Smooth muscle cell (in vitro differentiated cells): ENCODE data around the gene MCC. TPM values are rescaled to one million over a fixed set of nuclear protein-coding genes. Genes with fewer than 3 reads are reported as not detected.

Experiments used
- DNase-seq: peaks from one replicate; lab custom pipeline; 2025; ENCODE audit not compliant: unreplicated experiment; lab: John Stamatoyannopoulos, UW
- H2AFZ ChIP-seq: fragments of 200-600 bp; sonication (generic); 2 replicates; pipeline ENCODE4 v1.6.0; 2016; ENCODE audit warnings: antibody characterized with exemption, low read depth, mild to moderate bottlenecking
- H3F3A ChIP-seq: fragments of 200-600 bp; sonication (generic); 2 replicates; pipeline ENCODE4 v1.6.0; 2017; ENCODE audit warnings: antibody characterized with exemption, low read depth
- H3K27ac ChIP-seq: fragments of 200-600 bp; sonication (generic); 2 replicates; pipeline ENCODE4 v1.5.1; 2016; ENCODE audit warnings: low read depth, mild to moderate bottlenecking
- H3K27me3 ChIP-seq: fragments of 200-600 bp; sonication (generic); 2 replicates; pipeline ENCODE4 v1.6.1; 2016; ENCODE audit warnings: low read depth, mild to moderate bottlenecking
- H3K36me3 ChIP-seq: fragments of 200-600 bp; sonication (generic); 2 replicates; pipeline ENCODE4 v1.5.1; 2016; ENCODE audit warnings: low read depth
- H3K4me1 ChIP-seq: fragments of 200-600 bp; sonication (generic); 2 replicates; pipeline ENCODE4 v1.5.1; 2016; ENCODE audit warnings: low read depth
- H3K4me2 ChIP-seq: fragments of 200-600 bp; sonication (generic); 2 replicates; pipeline ENCODE4 v1.6.0; 2016; ENCODE audit warnings: mild to moderate bottlenecking
- H3K4me3 ChIP-seq: fragments of 200-600 bp; sonication (generic); 2 replicates; pipeline ENCODE4 v1.5.1; 2016; ENCODE audit warnings: mild to moderate bottlenecking
- H3K79me2 ChIP-seq: fragments of 200-600 bp; sonication (generic); 2 replicates; pipeline ENCODE4 v1.6.0; 2016; ENCODE audit warnings: low read depth, mild to moderate bottlenecking
- H3K9ac ChIP-seq: fragments of 200-600 bp; sonication (generic); 2 replicates; pipeline ENCODE4 v1.6.0; 2016; ENCODE audit warnings: low read depth
- H3K9me3 ChIP-seq: fragments of 200-600 bp; sonication (generic); replicated peaks from 2 replicates; pipeline ENCODE4 v1.5.1; 2016; ENCODE audit warnings: low read depth
- H4K20me1 ChIP-seq: fragments of 200-600 bp; sonication (generic); 2 replicates; pipeline ENCODE4 v1.6.0; 2016; ENCODE audit warnings: low read depth
- WGBS: methylation state at CpG from one replicate; pipeline ENCODE4 v1.1.7; 2016; ENCODE audit warnings: low lambda C conversion rate; 5-methylcytosine and 5-hydroxymethylcytosine counted together
- polyA plus RNA-seq: library from polyadenylated mRNA; unstranded; fragments of >200 nt; fragmentation: Nextera tagmentation; extraction: Ambion mirVana; gene quantifications from 2 replicates; pipeline ENCODE4 v1.2.1, GENCODE V29; 2016
- total RNA-seq: library from RNA; depleted of rRNA; stranded (reverse); fragments of >200 nt; gene quantifications from 2 replicates; pipeline ENCODE4 v1.2.3, GENCODE V29; 2014
- TF ChIP-seq, protein P1 (sequence below): fragments of 200-600 bp; sonication (generic); IDR thresholded peaks from 2 replicates; pipeline ENCODE4 v1.5.1; 2017; ENCODE audit warnings: borderline replicate concordance, mild to moderate bottlenecking, antibody characterized with exemption; ENCODE audit not compliant: insufficient read depth, poor library complexity, severe bottlenecking

Gene MCC
- total and polyA plus RNA-seq, 2 experiments from 2014 or later: 5.8 to 19.2 TPM

DNA sequence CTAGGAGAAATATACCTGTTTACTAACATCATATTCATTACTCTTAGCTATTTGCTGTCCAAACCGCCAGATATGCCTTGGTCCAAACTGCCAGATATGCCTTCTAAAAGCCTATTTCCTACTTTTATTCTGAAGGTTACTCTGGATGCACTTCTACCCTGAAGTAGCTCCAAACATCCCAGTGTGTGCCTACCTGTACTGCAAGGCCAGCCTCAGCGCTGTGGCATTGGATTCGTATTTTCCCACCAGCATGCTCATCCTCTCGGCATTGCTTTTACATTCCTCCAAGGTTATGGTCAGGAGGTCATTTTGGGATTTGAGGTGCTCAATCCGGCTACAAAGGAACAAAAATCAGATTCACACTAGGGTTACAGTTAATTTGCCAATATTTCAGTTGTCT lies 417.4 kb downstream of the MCC start:
- H3F3A ChIP-seq: no peaks in the 10 kb centered on the region
- no peak overlapping the region for H3K4me2 ChIP-seq
- TF ChIP-seq, protein P1, sequence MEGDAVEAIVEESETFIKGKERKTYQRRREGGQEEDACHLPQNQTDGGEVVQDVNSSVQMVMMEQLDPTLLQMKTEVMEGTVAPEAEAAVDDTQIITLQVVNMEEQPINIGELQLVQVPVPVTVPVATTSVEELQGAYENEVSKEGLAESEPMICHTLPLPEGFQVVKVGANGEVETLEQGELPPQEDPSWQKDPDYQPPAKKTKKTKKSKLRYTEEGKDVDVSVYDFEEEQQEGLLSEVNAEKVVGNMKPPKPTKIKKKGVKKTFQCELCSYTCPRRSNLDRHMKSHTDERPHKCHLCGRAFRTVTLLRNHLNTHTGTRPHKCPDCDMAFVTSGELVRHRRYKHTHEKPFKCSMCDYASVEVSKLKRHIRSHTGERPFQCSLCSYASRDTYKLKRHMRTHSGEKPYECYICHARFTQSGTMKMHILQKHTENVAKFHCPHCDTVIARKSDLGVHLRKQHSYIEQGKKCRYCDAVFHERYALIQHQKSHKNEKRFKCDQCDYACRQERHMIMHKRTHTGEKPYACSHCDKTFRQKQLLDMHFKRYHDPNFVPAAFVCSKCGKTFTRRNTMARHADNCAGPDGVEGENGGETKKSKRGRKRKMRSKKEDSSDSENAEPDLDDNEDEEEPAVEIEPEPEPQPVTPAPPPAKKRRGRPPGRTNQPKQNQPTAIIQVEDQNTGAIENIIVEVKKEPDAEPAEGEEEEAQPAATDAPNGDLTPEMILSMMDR: no peak
- WGBS: 83% methylated on average over 5 of the region's 5 CpGs
- H3K27ac ChIP-seq: no peak overlapping the region
- no peaks in the 10 kb centered on the region for H3K27me3 ChIP-seq
- no peaks in the 10 kb centered on the region for H3K79me2 ChIP-seq
- DNase-seq: no peak
- H3K4me1 ChIP-seq: no peaks in the 10 kb centered on the region
- H3K9ac ChIP-seq: no peak overlapping the region
- no peaks in the 10 kb centered on the region for H3K9me3 ChIP-seq
- H2AFZ ChIP-seq: no peak overlapping the region
- H3K36me3 ChIP-seq: no peaks in the 10 kb centered on the region
- no peak overlapping the region for H3K4me3 ChIP-seq
- no peaks in the 10 kb centered on the region for H4K20me1 ChIP-seq

DNA sequence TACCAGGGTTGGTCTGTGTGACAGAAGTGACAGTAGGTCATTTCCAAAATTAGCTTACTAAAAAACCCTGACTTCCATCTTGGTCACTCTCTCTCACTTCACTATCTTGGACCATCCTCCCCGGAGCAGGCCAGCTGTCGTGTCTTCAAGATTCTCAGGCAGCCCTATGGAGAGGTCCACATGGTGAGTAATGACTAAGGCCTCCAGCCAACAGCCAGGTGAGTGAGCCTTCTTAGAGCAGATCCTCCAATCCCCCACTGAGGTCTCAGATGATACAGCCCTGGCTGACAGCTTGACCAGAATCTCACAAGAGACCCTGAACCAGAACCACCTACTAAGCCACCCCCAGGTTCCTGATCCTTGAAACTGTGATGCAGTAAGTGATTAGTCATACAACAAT lies 419.7 kb downstream of the MCC start:
- no peak overlapping the region for H3K27ac ChIP-seq

DNA sequence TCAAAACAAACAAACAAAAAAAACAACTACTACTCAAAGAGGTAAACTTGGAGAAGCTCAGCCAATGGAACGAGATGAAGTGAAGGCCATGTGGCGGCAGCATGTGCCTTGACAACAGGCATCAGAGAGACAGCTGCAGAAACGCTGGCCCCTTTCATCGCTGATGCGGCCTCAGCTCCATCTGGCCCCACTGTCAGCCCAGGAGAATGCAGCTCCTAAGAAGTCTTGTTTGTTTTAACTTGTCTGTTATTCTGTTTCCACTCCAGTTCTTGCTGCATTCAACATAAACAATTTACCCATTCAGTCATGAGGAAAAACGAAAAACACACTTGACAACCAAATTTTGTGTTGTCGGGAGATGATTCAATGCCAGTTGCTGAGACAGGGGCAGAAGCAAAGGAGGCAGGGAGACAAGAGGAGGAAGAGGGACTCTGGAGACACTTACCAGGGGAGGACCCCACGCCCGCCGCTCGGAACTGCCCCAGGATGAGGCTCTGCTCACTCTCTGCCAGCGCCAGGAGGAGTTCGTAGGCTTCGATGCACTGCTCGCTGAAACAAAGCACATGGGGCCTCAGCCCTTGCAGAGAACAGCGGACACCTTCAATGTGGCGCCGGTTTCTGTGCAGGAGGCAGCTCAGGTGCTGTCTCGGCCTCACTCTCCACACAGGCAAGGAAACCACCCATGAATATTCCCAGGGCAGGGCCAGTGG lies 420.5 kb downstream of the MCC start:
- H3K4me3 ChIP-seq: no peak overlapping the region

More for the DNA sequence above, 419.7 kb downstream of the MCC start:
- Histone ChIP-seq H3K36me3 (no peaks in the 10 kb centered on the region), H2AFZ (no peak overlapping the region), H3K27me3 (no peaks in the 10 kb centered on the region), H3K79me2 (no peaks in the 10 kb centered on the region), H3F3A (no peaks in the 10 kb centered on the region), H3K4me1 (no peaks in the 10 kb centered on the region), H4K20me1 (no peaks in the 10 kb centered on the region), H3K9ac (no peak overlapping the region), H3K4me3 (no peak overlapping the region), H3K9me3 (no peaks in the 10 kb centered on the region), H3K4me2 (no peak overlapping the region)
- TF ChIP-seq, protein P1: no peak
- WGBS: 70% methylated on average over 2 of the region's 2 CpGs
- no peak for DNase-seq

More for the DNA sequence above, 420.5 kb downstream of the MCC start:
- no peak for DNase-seq
- Histone ChIP-seq H3K9ac (no peak overlapping the region), H3K4me2 (no peak overlapping the region), H3F3A (no peaks in the 10 kb centered on the region), H3K79me2 (no peaks in the 10 kb centered on the region), H3K9me3 (no peaks in the 10 kb centered on the region), H3K4me1 (no peaks in the 10 kb centered on the region), H4K20me1 (no peaks in the 10 kb centered on the region), H3K27me3 (no peaks in the 10 kb centered on the region), H2AFZ (no peak overlapping the region), H3K27ac (no peak overlapping the region), H3K36me3 (no peaks in the 10 kb centered on the region)
- 87% methylated on average over 19 of the region's 19 CpGs for WGBS
- TF ChIP-seq, protein P1: no peak
